Lower leg skin (tissue), 3 donors: ENCODE measurements around the gene PCNX4.

Experiments used
- CTCF ChIP-seq, 3 donors: fragments of 450-650 bp; IDR thresholded peaks; one replicate each; pipeline ENCODE4 v1.5.1; 2016; ENCODE audit warnings: antibody characterized with exemption in 3 of 3, mild to moderate bottlenecking in 3 of 3, moderate library complexity in 2 of 3
- POLR2A ChIP-seq, 2 donors: fragments of 450-650 bp; IDR thresholded peaks; one replicate each; pipeline ENCODE4 v1.6.1; 2016 to 2017; ENCODE audit warnings: antibody characterized with exemption in 2 of 2, mild to moderate bottlenecking in 1 of 2, moderate library complexity in 1 of 2

GRCh38 chr14:60188115-60188514 lies 96.4 kb downstream of the PCNX4 start:
- TF ChIP-seq CTCF (IDR thresholded peaks at IDR 0.05) (no peak), POLR2A (IDR thresholded peaks at IDR 0.05) (no peak)
